ENCODE measurements around the gene RPL36. TPM values are rescaled to one million over a fixed set of nuclear protein-coding genes. Genes with fewer than 3 reads are reported as not detected.

RPL36 gene
- total and polyA plus RNA-seq, 2 experiments from 2014 or later = 895 to 3,204 TPM

DNA sequence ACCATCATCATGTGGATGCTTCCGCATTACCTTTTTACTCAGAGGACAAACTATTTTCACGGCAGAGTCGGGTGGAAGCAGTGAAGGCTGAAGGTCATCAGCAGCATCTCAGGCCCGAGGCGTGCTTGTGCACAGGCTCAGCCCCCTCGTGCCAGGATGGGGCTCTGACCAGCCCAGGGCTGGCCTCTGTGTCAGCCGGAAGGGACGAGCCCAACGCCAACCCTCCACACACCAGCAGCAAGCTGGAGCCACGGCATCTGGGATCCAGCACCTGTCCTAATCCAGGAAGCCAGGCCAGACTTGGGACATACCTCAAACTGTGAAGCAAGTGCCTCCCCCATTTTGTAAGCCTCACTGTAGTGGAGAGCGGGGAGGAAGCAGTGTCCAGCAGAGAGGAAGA lies 20.9 kb upstream of the RPL36 start:
- Histone ChIP-seq H3K27ac (ENCODE audit: low read depth) (no peak overlapping the region), H3K4me3 (no peak overlapping the region), H3F3A (replicated peaks; ENCODE audit: low read depth) (peaks cover 14% of the 10 kb centered on the region; the same call in 1 of the 2 replicates), H4K20me1 (replicated peaks; ENCODE audit: insufficient read depth) (peaks cover 15% of the 10 kb centered on the region), H3K4me2 (no peak overlapping the region), H2AFZ (no peak overlapping the region), H3K36me3 (ENCODE audit: insufficient read depth) (peaks cover 24% of the 10 kb centered on the region), H3K27me3 (ENCODE audit: insufficient read depth) (no peaks in the 10 kb centered on the region), H3K9me2 (ENCODE audit: insufficient read depth) (no peaks in the 10 kb centered on the region), H3K4me1 (ENCODE audit: insufficient read depth) (0 out of 2 replicates have a peak, but pooled peaks cover 3% of the 10 kb centered on the region), H3K79me2 (replicated peaks; ENCODE audit: insufficient read depth) (no peaks in the 10 kb centered on the region)
- H3K36me3 Mint-ChIP-seq (ENCODE audit: low read depth) = peaks cover 72% of the 10 kb centered on the region
- peaks cover 13% of the 10 kb centered on the region for H3K4me1 Mint-ChIP-seq
- H3K27me3 Mint-ChIP-seq (ENCODE audit: insufficient read depth, low read depth, poor library complexity) = peaks cover 19% of the 10 kb centered on the region
- ATAC-seq (no peak), DNase-seq (ENCODE audit: low spot score) (no peak)
- no peak for TF ChIP-seq ZNF331 (CRISPR knock-in tag; IDR thresholded peaks at IDR 0.05; ENCODE audit: low read depth)
- no peak for TF ChIP-seq CTCF (conservative IDR thresholded peaks at IDR 0.05; ENCODE audit: low read depth in 2 of 2)
- no peak for TF ChIP-seq JUNB (IDR thresholded peaks at IDR 0.05; ENCODE audit: unreplicated experiment)
- TF ChIP-seq ZNF114 (CRISPR knock-in tag; IDR thresholded peaks at IDR 0.05) = no peak
- no peak for TF ChIP-seq EZH2 (IDR thresholded peaks at IDR 0.05; ENCODE audit: low read depth, unreplicated experiment)
- TF ChIP-seq, protein P1, sequence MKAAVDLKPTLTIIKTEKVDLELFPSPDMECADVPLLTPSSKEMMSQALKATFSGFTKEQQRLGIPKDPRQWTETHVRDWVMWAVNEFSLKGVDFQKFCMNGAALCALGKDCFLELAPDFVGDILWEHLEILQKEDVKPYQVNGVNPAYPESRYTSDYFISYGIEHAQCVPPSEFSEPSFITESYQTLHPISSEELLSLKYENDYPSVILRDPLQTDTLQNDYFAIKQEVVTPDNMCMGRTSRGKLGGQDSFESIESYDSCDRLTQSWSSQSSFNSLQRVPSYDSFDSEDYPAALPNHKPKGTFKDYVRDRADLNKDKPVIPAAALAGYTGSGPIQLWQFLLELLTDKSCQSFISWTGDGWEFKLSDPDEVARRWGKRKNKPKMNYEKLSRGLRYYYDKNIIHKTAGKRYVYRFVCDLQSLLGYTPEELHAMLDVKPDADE (IDR thresholded peaks at IDR 0.05) = no peak
- no peak for TF ChIP-seq EZH2phosphoT487 (IDR thresholded peaks at IDR 0.05; ENCODE audit: unreplicated experiment)
- TF ChIP-seq REST (IDR thresholded peaks at IDR 0.05; ENCODE audit: unreplicated experiment) = no peak
- no peak for TF ChIP-seq STAT1 (IDR thresholded peaks at IDR 0.05; ENCODE audit: unreplicated experiment)
- TF ChIP-seq NANOG (IDR thresholded peaks at IDR 0.05; ENCODE audit: borderline replicate concordance) = no peak
- TF ChIP-seq, protein P2, sequence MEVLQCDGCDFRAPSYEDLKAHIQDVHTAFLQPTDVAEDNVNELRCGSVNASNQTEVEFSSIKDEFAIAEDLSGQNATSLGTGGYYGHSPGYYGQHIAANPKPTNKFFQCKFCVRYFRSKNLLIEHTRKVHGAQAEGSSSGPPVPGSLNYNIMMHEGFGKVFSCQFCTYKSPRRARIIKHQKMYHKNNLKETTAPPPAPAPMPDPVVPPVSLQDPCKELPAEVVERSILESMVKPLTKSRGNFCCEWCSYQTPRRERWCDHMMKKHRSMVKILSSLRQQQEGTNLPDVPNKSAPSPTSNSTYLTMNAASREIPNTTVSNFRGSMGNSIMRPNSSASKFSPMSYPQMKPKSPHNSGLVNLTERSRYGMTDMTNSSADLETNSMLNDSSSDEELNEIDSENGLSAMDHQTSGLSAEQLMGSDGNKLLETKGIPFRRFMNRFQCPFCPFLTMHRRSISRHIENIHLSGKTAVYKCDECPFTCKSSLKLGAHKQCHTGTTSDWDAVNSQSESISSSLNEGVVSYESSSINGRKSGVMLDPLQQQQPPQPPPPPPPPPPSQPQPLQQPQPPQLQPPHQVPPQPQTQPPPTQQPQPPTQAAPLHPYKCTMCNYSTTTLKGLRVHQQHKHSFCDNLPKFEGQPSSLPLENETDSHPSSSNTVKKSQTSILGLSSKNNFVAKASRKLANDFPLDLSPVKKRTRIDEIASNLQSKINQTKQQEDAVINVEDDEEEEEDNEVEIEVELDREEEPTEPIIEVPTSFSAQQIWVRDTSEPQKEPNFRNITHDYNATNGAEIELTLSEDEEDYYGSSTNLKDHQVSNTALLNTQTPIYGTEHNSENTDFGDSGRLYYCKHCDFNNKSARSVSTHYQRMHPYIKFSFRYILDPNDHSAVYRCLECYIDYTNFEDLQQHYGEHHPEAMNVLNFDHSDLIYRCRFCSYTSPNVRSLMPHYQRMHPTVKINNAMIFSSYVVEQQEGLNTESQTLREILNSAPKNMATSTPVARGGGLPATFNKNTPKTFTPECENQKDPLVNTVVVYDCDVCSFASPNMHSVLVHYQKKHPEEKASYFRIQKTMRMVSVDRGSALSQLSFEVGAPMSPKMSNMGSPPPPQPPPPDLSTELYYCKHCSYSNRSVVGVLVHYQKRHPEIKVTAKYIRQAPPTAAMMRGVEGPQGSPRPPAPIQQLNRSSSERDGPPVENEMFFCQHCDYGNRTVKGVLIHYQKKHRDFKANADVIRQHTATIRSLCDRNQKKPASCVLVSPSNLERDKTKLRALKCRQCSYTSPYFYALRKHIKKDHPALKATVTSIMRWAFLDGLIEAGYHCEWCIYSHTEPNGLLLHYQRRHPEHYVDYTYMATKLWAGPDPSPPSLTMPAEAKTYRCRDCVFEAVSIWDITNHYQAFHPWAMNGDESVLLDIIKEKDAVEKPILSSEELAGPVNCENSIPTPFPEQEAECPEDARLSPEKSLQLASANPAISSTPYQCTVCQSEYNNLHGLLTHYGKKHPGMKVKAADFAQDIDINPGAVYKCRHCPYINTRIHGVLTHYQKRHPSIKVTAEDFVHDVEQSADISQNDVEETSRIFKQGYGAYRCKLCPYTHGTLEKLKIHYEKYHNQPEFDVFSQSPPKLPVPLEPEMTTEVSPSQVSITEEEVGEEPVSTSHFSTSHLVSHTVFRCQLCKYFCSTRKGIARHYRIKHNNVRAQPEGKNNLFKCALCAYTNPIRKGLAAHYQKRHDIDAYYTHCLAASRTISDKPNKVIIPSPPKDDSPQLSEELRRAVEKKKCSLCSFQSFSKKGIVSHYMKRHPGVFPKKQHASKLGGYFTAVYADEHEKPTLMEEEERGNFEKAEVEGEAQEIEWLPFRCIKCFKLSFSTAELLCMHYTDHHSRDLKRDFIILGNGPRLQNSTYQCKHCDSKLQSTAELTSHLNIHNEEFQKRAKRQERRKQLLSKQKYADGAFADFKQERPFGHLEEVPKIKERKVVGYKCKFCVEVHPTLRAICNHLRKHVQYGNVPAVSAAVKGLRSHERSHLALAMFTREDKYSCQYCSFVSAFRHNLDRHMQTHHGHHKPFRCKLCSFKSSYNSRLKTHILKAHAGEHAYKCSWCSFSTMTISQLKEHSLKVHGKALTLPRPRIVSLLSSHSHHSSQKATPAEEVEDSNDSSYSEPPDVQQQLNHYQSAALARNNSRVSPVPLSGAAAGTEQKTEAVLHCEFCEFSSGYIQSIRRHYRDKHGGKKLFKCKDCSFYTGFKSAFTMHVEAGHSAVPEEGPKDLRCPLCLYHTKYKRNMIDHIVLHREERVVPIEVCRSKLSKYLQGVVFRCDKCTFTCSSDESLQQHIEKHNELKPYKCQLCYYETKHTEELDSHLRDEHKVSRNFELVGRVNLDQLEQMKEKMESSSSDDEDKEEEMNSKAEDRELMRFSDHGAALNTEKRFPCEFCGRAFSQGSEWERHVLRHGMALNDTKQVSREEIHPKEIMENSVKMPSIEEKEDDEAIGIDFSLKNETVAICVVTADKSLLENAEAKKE (CRISPR knock-in tag; IDR thresholded peaks at IDR 0.05) = no peak
- TF ChIP-seq POLR2AphosphoS5 (IDR thresholded peaks at IDR 0.05; ENCODE audit: low read depth) = no peak
- no peak for TF ChIP-seq CREB1 (CRISPR knock-in tag; IDR thresholded peaks at IDR 0.05; ENCODE audit: low read depth)
- no peak overlapping the region for H3K27ac Mint-ChIP-seq
- no peak overlapping the region for H3K4me3 Mint-ChIP-seq
- no peaks in the 10 kb centered on the region for H3K9me3 Mint-ChIP-seq
